ENCODE results near the gene ATP2C1.

The ATP2C1 gene

GRCh38 chr3:130918328-130918727 lies 24.4 kb downstream of the ATP2C1 start:
- TF ChIP-seq FOXP2 (optimal IDR thresholded peaks at IDR 0.05; ENCODE audit: borderline replicate concordance, extremely low read depth, extremely low read length, insufficient read depth) (no peak), POLR2AphosphoS5 (IDR thresholded peaks at IDR 0.05; ENCODE audit: low read depth, low read length) (no peak), SIN3A (IDR thresholded peaks at IDR 0.05; ENCODE audit: borderline replicate concordance, insufficient read depth, low read length) (no peak), TAF1 (IDR thresholded peaks at IDR 0.05; ENCODE audit: borderline replicate concordance, insufficient read depth, low read length) (no peak), REST (IDR thresholded peaks at IDR 0.05; ENCODE audit: insufficient read depth in 1 of 2, low read depth in 2 of 2, low read length in 2 of 2) (no peak)

GRCh38 chr3:130925628-130926027 lies 31.7 kb downstream of the ATP2C1 start:
- TF ChIP-seq TAF1 (IDR thresholded peaks at IDR 0.05; ENCODE audit: borderline replicate concordance, insufficient read depth, low read length), result no peak
- no peak for TF ChIP-seq SIN3A (IDR thresholded peaks at IDR 0.05; ENCODE audit: borderline replicate concordance, insufficient read depth, low read length)
- no peak for TF ChIP-seq POLR2AphosphoS5 (IDR thresholded peaks at IDR 0.05; ENCODE audit: low read depth, low read length)
- no peak for TF ChIP-seq REST (IDR thresholded peaks at IDR 0.05; ENCODE audit: insufficient read depth in 1 of 2, low read depth in 2 of 2, low read length in 2 of 2)
- no peak for TF ChIP-seq FOXP2 (optimal IDR thresholded peaks at IDR 0.05; ENCODE audit: borderline replicate concordance, extremely low read depth, extremely low read length, insufficient read depth)

GRCh38 chr3:130926504-130926903 lies 32.6 kb downstream of the ATP2C1 start:
- TF ChIP-seq POLR2AphosphoS5 (IDR thresholded peaks at IDR 0.05; ENCODE audit: low read depth, low read length) (no peak), SIN3A (IDR thresholded peaks at IDR 0.05; ENCODE audit: borderline replicate concordance, insufficient read depth, low read length) (no peak), REST (IDR thresholded peaks at IDR 0.05; ENCODE audit: insufficient read depth in 1 of 2, low read depth in 2 of 2, low read length in 2 of 2) (no peak), FOXP2 (optimal IDR thresholded peaks at IDR 0.05; ENCODE audit: borderline replicate concordance, extremely low read depth, extremely low read length, insufficient read depth) (no peak)

- TF ChIP-seq POLR2AphosphoS5 (IDR thresholded peaks at IDR 0.05; ENCODE audit: low read depth, low read length) (no peak), FOXP2 (optimal IDR thresholded peaks at IDR 0.05; ENCODE audit: borderline replicate concordance, extremely low read depth, extremely low read length, insufficient read depth) (no peak), TAF1 (IDR thresholded peaks at IDR 0.05; ENCODE audit: borderline replicate concordance, insufficient read depth, low read length) (no peak), REST (IDR thresholded peaks at IDR 0.05; ENCODE audit: insufficient read depth in 1 of 2, low read depth in 2 of 2, low read length in 2 of 2) (no peak), SIN3A (IDR thresholded peaks at IDR 0.05; ENCODE audit: borderline replicate concordance, insufficient read depth, low read length) (no peak)
These were observed 35.9 kb downstream of the ATP2C1 start for GRCh38 chr3:130929804-130930203.

GRCh38 chr3:130932979-130933378 lies 39.1 kb downstream of the ATP2C1 start:
- TF ChIP-seq FOXP2 (optimal IDR thresholded peaks at IDR 0.05; ENCODE audit: borderline replicate concordance, extremely low read depth, extremely low read length, insufficient read depth), result no peak

Measured in PFSK-1 (cell line).